ENCODE data around the gene PPP1R13B. TPM values are rescaled to one million over a fixed set of nuclear protein-coding genes. Genes with fewer than 3 reads are reported as not detected.

PPP1R13B gene
- total RNA-seq, 2 donors from 2014 or later = 10.0 to 10.4 TPM

DNA sequence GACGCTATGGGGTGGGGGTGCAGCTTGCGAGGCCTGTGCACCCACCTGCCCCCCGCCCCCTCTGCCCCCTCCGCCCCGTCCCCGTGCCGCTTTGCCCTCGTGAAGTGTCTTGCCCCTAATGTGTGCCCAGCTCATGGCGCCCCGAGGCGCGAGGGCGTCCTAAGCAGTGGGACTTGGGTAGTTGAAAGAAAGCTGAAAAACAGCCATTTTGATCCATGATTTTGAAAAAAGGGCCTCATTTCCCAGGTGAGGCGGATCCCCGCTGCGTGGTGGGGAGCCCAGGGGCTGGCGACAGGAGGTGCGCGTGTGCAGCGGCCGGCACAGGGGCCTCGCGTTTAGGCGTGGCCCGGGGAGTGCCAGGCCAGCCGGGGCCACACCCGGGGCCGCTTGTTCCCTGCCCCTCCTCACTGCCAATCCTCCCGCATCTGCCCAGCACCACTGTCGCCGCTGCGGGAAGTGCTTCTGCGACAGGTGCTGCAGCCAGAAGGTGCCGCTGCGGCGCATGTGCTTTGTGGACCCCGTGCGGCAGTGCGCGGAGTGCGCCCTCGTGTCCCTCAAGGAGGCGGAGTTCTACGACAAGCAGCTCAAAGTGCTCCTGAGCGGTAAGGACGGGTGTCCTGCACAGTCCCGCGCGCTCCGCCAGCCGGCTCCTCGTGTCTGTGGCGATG is 119.9 kb downstream of the PPP1R13B start:
- H3K36me3 Mint-ChIP-seq (ENCODE audit: low read depth) = peaks cover 17% of the 10 kb centered on the region
- H3K9me3 Mint-ChIP-seq = no peaks in the 10 kb centered on the region
- H3K27me3 Mint-ChIP-seq = no peaks in the 10 kb centered on the region
- H3K27ac Mint-ChIP-seq = no peak overlapping the region
- H3K4me1 Mint-ChIP-seq = no peaks in the 10 kb centered on the region
- no peak overlapping the region for H3K4me3 Mint-ChIP-seq
- no peak for ATAC-seq (replicated peaks)

DNA sequence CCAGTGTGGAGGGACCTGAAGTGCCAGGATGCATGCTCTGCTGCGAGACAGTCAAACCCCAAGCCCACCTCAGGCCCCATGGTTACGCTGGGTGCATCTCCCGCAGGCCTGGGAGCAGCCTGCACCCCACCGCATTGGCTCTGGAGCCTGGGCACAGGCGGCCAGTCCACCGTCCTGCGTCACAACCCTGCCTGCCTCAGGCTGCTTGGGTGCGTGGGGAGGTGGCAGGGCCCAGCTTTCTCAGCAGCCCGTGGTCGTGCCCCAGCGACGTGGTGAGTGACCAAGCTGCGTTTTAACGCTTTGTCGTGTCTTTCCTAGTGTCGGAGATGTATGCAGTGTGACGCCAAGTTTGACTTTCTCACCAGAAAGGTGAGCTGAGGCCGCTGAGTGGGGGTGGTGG is 120.9 kb downstream of the PPP1R13B start:
- Mint-ChIP-seq H3K9me3 (no peaks in the 10 kb centered on the region), H3K36me3 (ENCODE audit: low read depth) (peaks cover 17% of the 10 kb centered on the region), H3K27ac (no peak overlapping the region), H3K27me3 (no peaks in the 10 kb centered on the region), H3K4me1 (peaks cover 6% of the 10 kb centered on the region), H3K4me3 (no peak overlapping the region)
- ATAC-seq (replicated peaks) = no peak

DNA sequence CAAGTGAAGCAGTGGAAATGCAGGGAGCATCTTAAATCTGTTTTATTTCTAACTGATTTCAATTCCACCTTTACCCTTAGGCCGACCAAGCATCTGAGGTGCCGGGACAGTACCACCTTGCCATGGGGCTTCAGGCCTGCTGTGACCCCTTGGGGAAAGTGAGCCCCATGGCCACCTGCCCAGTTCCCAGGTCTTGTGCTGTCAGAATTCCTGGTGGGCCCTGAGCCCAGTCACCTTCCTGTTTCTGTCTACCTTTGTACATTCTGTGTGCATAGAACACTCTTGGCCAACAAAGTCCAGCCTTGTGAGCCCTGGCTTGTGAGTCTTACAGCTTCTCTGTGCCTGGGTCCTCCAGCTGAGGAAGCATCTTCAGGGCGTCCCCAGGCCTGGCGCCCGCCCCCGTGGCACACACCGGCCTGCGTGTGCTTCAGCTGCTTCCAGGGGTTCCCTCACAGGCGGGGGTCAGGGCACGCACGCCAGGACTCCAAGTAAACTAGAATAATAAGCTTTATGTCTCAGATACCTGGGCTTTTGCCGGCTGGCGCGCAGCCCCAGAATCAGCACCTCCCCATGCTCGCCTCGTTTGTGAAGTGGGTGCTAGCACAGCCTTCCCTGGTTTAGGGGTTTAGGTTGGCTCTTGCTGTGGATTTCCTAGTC is 121.5 kb downstream of the PPP1R13B start:
- Mint-ChIP-seq H3K36me3 (ENCODE audit: low read depth) (peaks cover 17% of the 10 kb centered on the region), H3K27me3 (no peaks in the 10 kb centered on the region), H3K27ac (no peak overlapping the region), H3K4me3 (no peak overlapping the region), H3K9me3 (no peaks in the 10 kb centered on the region), H3K4me1 (peaks cover 11% of the 10 kb centered on the region)
- no peak for ATAC-seq (replicated peaks)

DNA sequence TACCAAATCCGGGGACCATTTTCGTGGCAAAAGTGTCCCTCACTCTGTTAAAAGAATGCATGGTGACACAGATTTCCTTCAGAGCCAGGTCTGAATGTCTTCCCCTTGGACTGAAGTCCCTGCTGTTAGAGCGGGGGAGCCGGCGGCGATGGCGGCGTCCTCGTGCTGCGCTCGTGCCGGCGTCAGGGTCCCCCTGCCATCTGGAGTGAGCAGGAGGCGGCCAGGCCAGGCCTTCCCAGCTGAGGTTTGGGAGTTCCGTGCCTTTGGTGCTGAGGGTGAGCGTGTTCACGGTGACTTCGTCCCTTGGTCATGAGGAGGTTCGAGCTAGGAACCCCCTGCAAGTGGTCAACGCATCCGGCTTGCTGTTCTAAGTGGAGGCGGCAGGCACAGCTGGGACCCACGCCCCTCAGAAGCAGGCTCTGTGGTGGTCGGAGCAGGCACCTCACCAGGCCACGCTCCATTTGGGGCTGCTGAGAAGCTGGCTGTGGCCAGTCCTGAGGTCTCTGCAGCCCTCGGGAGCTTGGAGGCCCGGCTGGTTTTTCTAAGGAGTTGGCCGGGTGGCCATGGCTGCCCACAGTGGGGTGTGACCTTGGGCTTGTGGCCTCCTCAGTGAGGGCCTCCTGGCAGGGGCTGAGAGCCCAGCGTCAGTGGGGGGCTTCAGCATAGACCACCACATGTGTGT is 122.2 kb downstream of the PPP1R13B start:
- Mint-ChIP-seq H3K27ac (no peak overlapping the region), H3K4me3 (no peak overlapping the region), H3K27me3 (no peaks in the 10 kb centered on the region), H3K9me3 (no peaks in the 10 kb centered on the region), H3K36me3 (ENCODE audit: low read depth) (peaks cover 17% of the 10 kb centered on the region), H3K4me1 (peaks cover 14% of the 10 kb centered on the region)
- no peak for ATAC-seq (replicated peaks)

DNA sequence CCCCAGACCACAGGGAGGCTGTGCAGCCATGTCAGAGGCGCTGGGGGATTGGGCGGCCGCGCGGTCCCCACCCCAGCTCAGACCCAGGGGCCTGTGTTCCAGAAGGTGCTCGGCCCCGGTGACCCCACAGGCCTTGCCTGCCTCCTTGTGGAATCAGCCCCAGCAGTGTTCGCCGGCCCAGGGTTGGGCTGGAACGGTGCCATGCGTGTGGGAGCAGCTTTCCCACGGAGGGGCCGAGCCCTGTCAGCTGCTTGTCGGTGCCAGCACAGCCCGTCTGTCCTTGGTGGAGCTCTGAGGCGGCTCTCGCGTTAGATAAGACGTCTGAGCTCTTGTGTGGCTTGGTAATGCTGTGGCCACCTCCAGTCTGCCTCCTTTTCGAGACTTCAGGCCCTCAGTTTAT is 123.3 kb downstream of the PPP1R13B start:
- peaks cover 17% of the 10 kb centered on the region for H3K4me1 Mint-ChIP-seq
- no peak overlapping the region for H3K27ac Mint-ChIP-seq
- no peaks in the 10 kb centered on the region for H3K9me3 Mint-ChIP-seq
- no peaks in the 10 kb centered on the region for H3K27me3 Mint-ChIP-seq
- H3K4me3 Mint-ChIP-seq = no peak overlapping the region
- H3K36me3 Mint-ChIP-seq (ENCODE audit: low read depth) = peaks cover 9% of the 10 kb centered on the region
- ATAC-seq (replicated peaks) = no peak

DNA sequence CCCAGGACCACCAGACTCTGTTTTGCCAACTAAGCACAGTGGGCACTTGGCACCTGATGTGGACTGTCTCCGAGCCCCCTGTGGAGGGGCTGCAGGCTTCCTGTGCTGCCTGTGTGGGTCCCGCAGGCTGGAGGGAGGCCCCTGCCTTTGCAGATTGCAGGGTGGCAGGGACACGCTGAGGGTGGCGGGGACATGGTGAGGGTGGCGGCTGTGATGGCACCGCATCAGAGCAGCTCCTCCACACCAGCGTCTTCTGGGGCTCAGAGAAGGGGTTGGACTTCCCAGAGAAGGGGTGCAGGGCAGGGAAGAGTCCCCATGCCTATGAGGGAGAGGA is 123.7 kb downstream of the PPP1R13B start:
- Mint-ChIP-seq H3K36me3 (ENCODE audit: low read depth) (peaks cover 5% of the 10 kb centered on the region), H3K9me3 (no peaks in the 10 kb centered on the region), H3K27me3 (no peaks in the 10 kb centered on the region), H3K4me1 (peaks cover 17% of the 10 kb centered on the region), H3K27ac (no peak overlapping the region), H3K4me3 (no peak overlapping the region)
- no peak for ATAC-seq (replicated peaks)

DNA sequence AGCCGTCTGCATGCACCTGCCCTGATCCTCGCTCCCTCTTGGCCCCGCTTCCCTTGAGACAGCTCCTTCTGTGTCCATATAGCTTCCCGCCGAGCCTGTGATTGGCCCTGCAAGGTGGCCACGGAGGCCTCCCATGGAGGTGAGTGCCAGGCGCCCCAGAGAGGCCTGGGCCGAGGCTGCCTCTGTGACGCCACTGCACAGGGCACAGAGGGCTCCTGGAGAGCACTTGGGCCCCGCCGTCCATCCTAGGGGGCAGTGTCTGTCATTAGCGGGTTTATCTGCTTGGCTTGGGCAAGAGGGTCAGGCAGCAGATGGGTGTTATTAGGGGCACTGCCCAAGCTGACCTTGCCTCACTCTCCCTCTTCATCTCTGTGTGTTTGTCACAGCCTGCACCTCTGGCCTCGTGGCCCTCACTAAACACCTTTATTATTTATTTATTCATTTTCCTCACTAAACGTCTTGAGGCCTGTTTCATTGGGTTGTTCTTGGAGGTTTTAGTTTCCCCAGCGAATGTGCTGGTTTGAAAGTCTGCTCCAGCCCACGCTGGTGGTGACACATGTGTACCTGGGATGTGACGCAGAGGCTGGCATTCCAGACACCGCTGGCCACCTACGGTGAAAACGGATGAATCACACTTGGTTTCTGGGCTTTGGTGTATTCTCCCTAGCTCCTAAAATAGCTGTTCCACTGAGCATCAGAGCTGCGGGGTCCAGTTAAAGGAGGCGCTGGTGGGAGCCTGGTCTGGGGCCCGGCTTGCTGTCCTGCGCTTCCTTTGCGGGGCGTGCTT is 125.8 kb downstream of the PPP1R13B start:
- H3K27me3 Mint-ChIP-seq = no peaks in the 10 kb centered on the region
- H3K4me3 Mint-ChIP-seq = peak overlapping the region; percentile 79
- peak overlapping the region; percentile 93 for H3K27ac Mint-ChIP-seq
- H3K4me1 Mint-ChIP-seq = peaks cover 26% of the 10 kb centered on the region
- peak; percentile 98 for ATAC-seq (replicated peaks)
- peaks cover 9% of the 10 kb centered on the region for H3K36me3 Mint-ChIP-seq (ENCODE audit: low read depth)
- no peaks in the 10 kb centered on the region for H3K9me3 Mint-ChIP-seq

DNA sequence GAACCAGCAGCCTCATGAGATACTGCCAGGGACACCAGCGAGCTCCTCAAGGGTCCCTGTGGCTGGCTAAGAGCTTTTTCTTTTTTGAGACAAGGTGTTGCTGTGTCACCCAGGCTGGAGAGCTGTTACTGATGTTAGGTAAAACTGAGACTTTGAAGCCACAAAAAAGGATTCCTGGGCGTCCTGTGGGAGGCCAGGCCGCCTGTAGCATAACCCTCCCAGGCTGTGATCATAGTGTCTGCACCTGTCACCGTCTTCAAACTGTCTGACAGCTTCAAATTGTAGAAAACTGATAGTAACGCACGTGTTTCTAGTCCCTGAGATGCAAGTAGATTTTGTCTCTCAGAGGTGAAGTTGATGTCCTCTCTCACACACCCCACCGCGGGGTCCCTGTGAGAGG is 127.6 kb downstream of the PPP1R13B start:
- H3K36me3 Mint-ChIP-seq (ENCODE audit: low read depth) = peaks cover 16% of the 10 kb centered on the region
- H3K4me3 Mint-ChIP-seq = peak overlapping the region; percentile 4
- no peak for ATAC-seq (replicated peaks)

DNA sequence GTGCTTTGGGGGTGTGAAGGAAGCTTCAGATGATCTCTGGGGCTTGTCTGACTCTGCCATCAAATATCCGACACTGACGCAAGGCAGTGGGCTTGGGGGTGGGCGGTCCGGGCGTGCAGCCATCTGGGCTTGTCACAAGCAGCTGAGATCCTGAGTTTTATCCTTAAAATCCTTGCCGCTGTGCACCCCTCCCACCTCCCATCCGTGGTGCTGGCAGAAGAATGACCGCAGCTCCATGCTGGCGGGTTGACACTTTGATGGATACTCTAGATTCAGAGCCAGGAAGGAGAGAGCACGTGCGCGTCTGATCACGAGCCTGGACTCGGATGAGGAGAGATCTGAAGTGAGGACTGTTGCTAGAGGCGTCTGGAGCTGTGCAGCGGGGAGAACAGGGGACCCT is 128.8 kb downstream of the PPP1R13B start:
- Mint-ChIP-seq H3K4me1 (peaks cover 35% of the 10 kb centered on the region), H3K9me3 (no peaks in the 10 kb centered on the region), H3K27me3 (no peaks in the 10 kb centered on the region), H3K4me3 (no peak overlapping the region), H3K36me3 (ENCODE audit: low read depth) (peaks cover 16% of the 10 kb centered on the region), H3K27ac (no peak overlapping the region)
- ATAC-seq (replicated peaks) = no peak

More for the DNA sequence above, 127.6 kb downstream of the PPP1R13B start:
- H3K27me3 Mint-ChIP-seq = no peaks in the 10 kb centered on the region
- H3K27ac Mint-ChIP-seq = no peak overlapping the region
- no peaks in the 10 kb centered on the region for H3K9me3 Mint-ChIP-seq
- H3K4me1 Mint-ChIP-seq = peaks cover 29% of the 10 kb centered on the region

DNA sequence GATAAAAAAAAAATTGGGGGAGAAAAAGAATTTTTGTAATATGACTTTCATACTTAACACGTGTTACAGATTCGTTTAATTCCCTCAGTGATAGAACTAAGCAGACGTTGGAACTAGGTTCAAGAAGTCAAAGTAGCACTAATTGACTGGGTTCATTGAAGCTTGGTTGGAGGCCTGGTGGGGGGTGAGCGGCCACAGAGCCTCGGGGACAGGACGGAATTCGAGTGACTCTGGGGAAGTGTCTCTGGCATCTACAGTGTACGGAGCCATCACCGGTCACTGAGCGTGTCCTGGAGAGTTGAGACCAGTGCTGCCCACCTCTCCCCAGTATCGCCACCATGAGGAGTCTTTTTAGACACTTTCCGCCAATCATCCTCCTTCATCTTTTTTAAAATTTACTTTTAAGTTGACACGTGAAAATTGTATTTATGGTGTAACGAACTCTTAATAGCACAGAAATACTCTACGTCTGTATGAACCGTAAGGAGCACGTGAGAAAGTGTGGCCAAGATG is 130.4 kb downstream of the PPP1R13B start:
- peaks cover 23% of the 10 kb centered on the region for H3K36me3 Mint-ChIP-seq (ENCODE audit: low read depth)
- H3K27me3 Mint-ChIP-seq = no peaks in the 10 kb centered on the region
- ATAC-seq (replicated peaks) = no peak
- H3K27ac Mint-ChIP-seq = peak overlapping the region; percentile 56
- peak overlapping the region; percentile 73 for H3K4me3 Mint-ChIP-seq
- H3K9me3 Mint-ChIP-seq = no peaks in the 10 kb centered on the region
- peaks cover 37% of the 10 kb centered on the region for H3K4me1 Mint-ChIP-seq

DNA sequence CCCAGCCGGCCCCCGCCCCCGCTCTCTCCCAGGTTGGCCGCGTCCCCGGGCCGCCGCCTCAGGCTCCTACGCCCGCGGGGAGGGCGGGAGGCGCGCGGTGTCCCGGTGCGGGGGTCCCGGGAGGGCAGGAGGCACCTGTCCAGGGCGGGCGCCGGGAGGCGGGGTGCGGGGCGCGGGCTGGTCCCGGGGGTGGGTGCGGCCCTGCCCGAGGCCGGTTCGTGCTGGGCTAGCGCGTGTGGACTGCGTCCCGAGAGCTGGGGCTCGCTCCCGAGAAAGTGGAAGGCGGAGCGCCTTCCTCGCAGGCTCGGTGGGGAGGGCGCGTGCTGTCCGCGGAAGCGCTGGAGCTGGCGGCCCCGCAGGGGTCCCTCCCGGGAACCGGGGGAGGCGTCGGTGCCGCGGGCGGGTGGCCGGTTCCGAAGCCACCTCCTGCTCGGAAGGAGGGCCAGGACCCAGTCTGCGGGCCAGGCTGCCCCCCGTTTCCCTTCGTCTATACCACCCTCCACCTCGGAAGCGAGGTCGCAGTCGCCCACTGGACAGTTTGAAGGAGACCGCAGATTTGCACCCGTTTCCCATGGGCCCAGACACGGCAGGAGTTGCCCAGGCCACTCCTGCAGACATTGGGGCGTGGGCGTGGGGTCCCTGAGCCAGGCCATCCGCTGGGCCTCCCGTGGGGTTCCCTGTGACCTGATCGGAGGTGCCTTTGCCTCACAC is 131.1 kb downstream of the PPP1R13B start:
- no peaks in the 10 kb centered on the region for H3K27me3 Mint-ChIP-seq
- H3K27ac Mint-ChIP-seq = no peak overlapping the region
- no peak for ATAC-seq (replicated peaks)
- peaks cover 30% of the 10 kb centered on the region for H3K4me1 Mint-ChIP-seq
- H3K4me3 Mint-ChIP-seq = peak overlapping the region; percentile 73
- H3K36me3 Mint-ChIP-seq (ENCODE audit: low read depth) = peaks cover 25% of the 10 kb centered on the region
- H3K9me3 Mint-ChIP-seq = no peaks in the 10 kb centered on the region

DNA sequence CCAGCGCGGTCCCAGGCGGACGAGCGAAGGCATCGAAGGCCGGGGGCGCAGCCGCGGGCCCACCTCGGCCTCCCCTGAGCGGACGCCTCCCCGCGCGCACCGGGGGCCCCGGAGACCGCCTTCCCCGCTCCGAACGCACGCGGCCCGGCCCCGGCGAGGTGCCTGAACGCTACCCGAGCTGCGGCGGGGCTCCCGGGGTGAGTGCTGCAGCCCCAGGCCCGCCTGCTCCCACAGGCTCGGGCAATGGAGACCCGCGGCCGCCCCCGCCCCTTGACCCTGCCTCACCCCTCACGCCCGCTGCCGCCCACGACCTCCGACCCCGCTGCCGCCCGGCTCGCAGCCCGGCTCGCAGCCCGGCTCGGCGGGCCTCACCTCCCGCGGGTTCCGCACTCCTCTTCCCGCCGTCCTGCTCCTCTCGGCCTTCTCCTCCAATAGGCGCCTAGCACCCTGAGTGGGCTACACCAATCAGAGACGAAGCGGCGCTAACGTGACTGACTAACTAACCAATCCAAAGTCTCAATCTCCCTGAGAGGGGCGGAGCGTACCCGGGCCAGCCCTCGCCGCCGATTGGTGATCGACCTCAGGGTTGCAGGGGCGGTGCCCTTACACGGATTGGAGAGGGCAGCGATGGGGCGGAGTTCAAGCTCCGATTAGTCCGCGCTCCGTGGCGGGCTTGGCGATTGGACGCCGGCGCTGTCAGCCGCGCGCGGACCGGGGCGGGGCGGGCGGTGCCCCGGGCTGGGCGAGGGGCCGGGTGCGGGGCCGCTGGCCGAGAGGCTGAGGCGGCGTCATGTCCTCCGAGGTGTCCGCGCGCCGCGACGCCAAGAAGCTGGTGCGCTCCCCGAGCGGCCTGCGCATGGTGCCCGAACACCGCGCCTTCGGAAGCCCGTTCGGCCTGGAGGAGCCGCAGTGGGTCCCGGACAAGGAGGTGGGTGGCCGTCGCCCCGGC is 132.0 kb downstream of the PPP1R13B start, which contains the start of the genes XRCC3 and ZFYVE21:
XRCC3 (minus strand) TSS at position 400 of the 949 bp plus-strand sequence. CDS start 4,364 bp downstream, outside the sequence.
ZFYVE21 (plus strand) TSS at position 759 of the 949 bp plus-strand sequence; CDS start at position 791, 32 bp downstream.
- Mint-ChIP-seq H3K36me3 (ENCODE audit: low read depth) (peaks cover 32% of the 10 kb centered on the region), H3K4me1 (peaks cover 27% of the 10 kb centered on the region), H3K27ac (peak within 1 kb of the TSS; percentile 95), H3K4me3 (peak within 1 kb of the TSS; percentile 87), H3K9me3 (no peaks in the 10 kb centered on the region), H3K27me3 (no peaks in the 10 kb centered on the region)
- peak; percentile 97 for ATAC-seq (replicated peaks)

Data from activated T-helper 17 cell treated with anti-CD3 and anti-CD28 coated beads, Interleukin-2, amount 50 U/mL, for 72 hours (primary cell).